CD14-positive monocyte (primary cell): ENCODE data around the gene DDR1. TPM values are rescaled to one million over a fixed set of nuclear protein-coding genes. Genes with fewer than 3 reads are reported as not detected.
"Not testable (repeated sequence)": the region's sequence is repeated elsewhere in the genome, so short reads cannot be mapped to it uniquely, and the experiment has no call there.

ENCODE experiments used
- DNase-seq, 3 donors: peaks; one replicate each; pipeline ENCODE4 v3.0.0-alpha.2; 2011 to 2022
- H2AFZ ChIP-seq: 2 replicates; pipeline ENCODE4 v1.6.0; 2012; ENCODE audit warnings: mild to moderate bottlenecking, low read depth, low read length, inconsistent platforms; ENCODE audit not compliant: insufficient read depth, poor library complexity, severe bottlenecking
- H3K27ac ChIP-seq, 2 donors: 1 replicate in 1 of 2; 2 replicates in 1 of 2; pipeline ENCODE4 v1.5.1; 2012 to 2013; ENCODE audit warnings: low read length in 2 of 2, control low read depth in 1 of 2, inconsistent platforms in 1 of 2, low read depth in 1 of 2, mild to moderate bottlenecking in 1 of 2
- H3K27me3 ChIP-seq, 2 donors: one replicate each; pipeline versions ENCODE4 v1.6.0 to v1.6.1; 2011 to 2013; ENCODE audit warnings: low read length in 2 of 2; ENCODE audit not compliant: control insufficient read depth in 2 of 2, insufficient read depth in 2 of 2
- H3K36me3 ChIP-seq, 2 donors: replicated peaks in 1 of 2; 1 replicate in 1 of 2; 2 replicates in 1 of 2; pipeline versions ENCODE4 v1.5.1 to v1.6.1; 2012 to 2013; ENCODE audit warnings: low read length in 2 of 2, control low read depth in 1 of 2, inconsistent platforms in 1 of 2, mild to moderate bottlenecking in 1 of 2; ENCODE audit not compliant: insufficient read depth in 2 of 2, control insufficient read depth in 1 of 2
- H3K4me1 ChIP-seq, 2 donors: 1 replicate in 1 of 2; 2 replicates in 1 of 2; pipeline versions ENCODE4 v1.5.1 to v1.6.1; 2012 to 2013; ENCODE audit warnings: low read length in 2 of 2, control low read depth in 1 of 2, inconsistent platforms in 1 of 2, mild to moderate bottlenecking in 1 of 2, moderate library complexity in 1 of 2; ENCODE audit not compliant: insufficient read depth in 2 of 2, control insufficient read depth in 1 of 2
- H3K4me2 ChIP-seq: replicated peaks from 2 replicates; pipeline ENCODE3; 2012; ENCODE audit warnings: low read length, moderate library complexity, mild to moderate bottlenecking; ENCODE audit not compliant: poor library complexity, severe bottlenecking; ENCODE audit errors: extremely low read depth
- H3K4me3 ChIP-seq, 3 experiments: fragments of 200-600 bp in 1 of 3; sonication (generic) in 1 of 3; replicated peaks in 1 of 3; 1 replicate in 2 of 3; 2 replicates in 1 of 3; pipeline ENCODE4 v1.5.1; 2011 to 2013; ENCODE audit warnings: low read length in 3 of 3, mild to moderate bottlenecking in 3 of 3, control low read depth in 2 of 3, low read depth in 2 of 3, inconsistent platforms in 1 of 3, moderate library complexity in 1 of 3
- H3K79me2 ChIP-seq: 2 replicates; pipeline ENCODE4 v1.6.0; 2012; ENCODE audit warnings: mild to moderate bottlenecking, control low read depth, inconsistent platforms, low read length, moderate library complexity; ENCODE audit not compliant: insufficient read depth
- H3K9ac ChIP-seq: 2 replicates; pipeline ENCODE4 v1.6.0; 2017; ENCODE audit warnings: low read length, mild to moderate bottlenecking; ENCODE audit not compliant: insufficient read depth, poor library complexity, severe bottlenecking
- H3K9me3 ChIP-seq, 2 donors: replicated peaks in 1 of 2; 1 replicate in 1 of 2; 2 replicates in 1 of 2; pipeline versions ENCODE4 v1.5.1 to v1.6.1; 2012 to 2013; ENCODE audit warnings: low read length in 2 of 2, control low read depth in 1 of 2; ENCODE audit not compliant: control insufficient read depth in 1 of 2, insufficient read depth in 1 of 2
- H4K20me1 ChIP-seq: 2 replicates; pipeline ENCODE4 v1.6.0; 2012; ENCODE audit warnings: mild to moderate bottlenecking, low read length, control low read depth, moderate library complexity; ENCODE audit not compliant: insufficient read depth
- H3K27ac Mint-ChIP-seq, 7 donors: one replicate each; pipeline ENCODE4 v1.8.0; 2020; ENCODE audit warnings: mild to moderate bottlenecking in 7 of 7, mixed read lengths in 7 of 7, moderate library complexity in 6 of 7, inconsistent platforms in 2 of 7
- H3K27me3 Mint-ChIP-seq, 3 donors: one replicate each; pipeline ENCODE4 v1.8.0; 2021 to 2022; ENCODE audit warnings: low read depth in 3 of 3, mild to moderate bottlenecking in 3 of 3, mixed read lengths in 3 of 3, moderate library complexity in 3 of 3, inconsistent platforms in 1 of 3
- H3K36me3 Mint-ChIP-seq, 2 donors: one replicate each; pipeline ENCODE4 v1.8.0; 2020; ENCODE audit warnings: mixed read lengths in 2 of 2, inconsistent platforms in 1 of 2, mild to moderate bottlenecking in 1 of 2
- H3K4me1 Mint-ChIP-seq: one replicate; pipeline ENCODE4 v1.8.0; 2020; ENCODE audit warnings: mild to moderate bottlenecking, mixed read lengths
- H3K4me3 Mint-ChIP-seq, 2 donors: one replicate each; pipeline ENCODE4 v1.8.0; 2020; ENCODE audit warnings: mild to moderate bottlenecking in 2 of 2, mixed read lengths in 2 of 2, moderate library complexity in 1 of 2
- H3K9me3 Mint-ChIP-seq, 7 donors: one replicate each; pipeline ENCODE4 v1.8.0; 2020 to 2022; ENCODE audit warnings: mixed read lengths in 7 of 7, mild to moderate bottlenecking in 6 of 7, moderate library complexity in 6 of 7, inconsistent platforms in 2 of 7
- CTCF ChIP-seq: fragments of 200-600 bp; IDR thresholded peaks from one replicate; pipeline ENCODE4 v1.8.0; 2022; ENCODE audit warnings: antibody characterized with exemption, mild to moderate bottlenecking
- WGBS: methylation state at CpG from one replicate; pipeline ENCODE4 v1.1.5; 2013; ENCODE audit warnings: missing lambda C conversion rate; ENCODE audit not compliant: insufficient coverage; 5-methylcytosine and 5-hydroxymethylcytosine counted together
- intact Hi-C, 2 donors: fragments of 100-400 bp; cut with micrococcal nuclease; formaldehyde crosslinking; loops; one replicate each; pipeline versions ENCODE4 v1.15.0 to v1.15.1; 2023
- polyA plus RNA-seq, 3 donors: library from polyadenylated mRNA; depleted of rRNA in 1 of 3; unstranded in 2 of 3; stranded (reverse) in 1 of 3; fragments of 300-500 nt in 2 of 3; fragments of >200 nt in 1 of 3; fragmentation: Illumina TruSeq in 2 of 3; gene quantifications; 1 replicate in 2 of 3; 2 replicates in 1 of 3; pipeline ENCODE4 v1.2.3, GENCODE V29; 2012 to 2021

The DDR1 gene
- polyA plus RNA-seq, 3 donors: 0.39 to 1.0 (median 0.51) TPM

- no peak for TF ChIP-seq CTCF
- Histone ChIP-seq H3K27ac (no peak overlapping the region), H2AFZ (peak overlapping the region; percentile 93), H3K27me3 (no peaks in the 10 kb centered on the region), H3K9me3 (no peaks in the 10 kb centered on the region), H4K20me1 (no peaks in the 10 kb centered on the region), H3K79me2 (peaks cover 14% of the 10 kb centered on the region), H3K4me1 (peaks cover 15 to 19% of the 10 kb centered on the region in 2 donors), H3K36me3 (peaks cover 19 to 36% of the 10 kb centered on the region in 2 donors), H3K4me2 (peak overlapping the region; percentile 90), H3K4me3 (peak overlapping the region; percentile 68 to 100 (median 79)), H3K9ac (peak overlapping the region; percentile 61)
- H3K4me3 Mint-ChIP-seq: peak overlapping the region; percentile 99
- H3K27me3 Mint-ChIP-seq: peaks cover 0 to 2% (median 0%) of the 10 kb centered on the region in 3 donors
- DNase-seq: no peak
- peak overlapping the region in 3 of 7 donors; percentile 22 to 92 (median 55) for H3K27ac Mint-ChIP-seq
- peaks cover 26 to 32% of the 10 kb centered on the region in 2 donors for H3K36me3 Mint-ChIP-seq
- peaks cover 23% of the 10 kb centered on the region for H3K4me1 Mint-ChIP-seq
- 36% methylated on average over 2 of the region's 2 CpGs for WGBS
- intact Hi-C loops: no loop called here
- no peaks in the 10 kb centered on the region for H3K9me3 Mint-ChIP-seq
Observed at GRCh38 chr6:30908700-30909099, 24.4 kb downstream of the DDR1 start.

DNA sequence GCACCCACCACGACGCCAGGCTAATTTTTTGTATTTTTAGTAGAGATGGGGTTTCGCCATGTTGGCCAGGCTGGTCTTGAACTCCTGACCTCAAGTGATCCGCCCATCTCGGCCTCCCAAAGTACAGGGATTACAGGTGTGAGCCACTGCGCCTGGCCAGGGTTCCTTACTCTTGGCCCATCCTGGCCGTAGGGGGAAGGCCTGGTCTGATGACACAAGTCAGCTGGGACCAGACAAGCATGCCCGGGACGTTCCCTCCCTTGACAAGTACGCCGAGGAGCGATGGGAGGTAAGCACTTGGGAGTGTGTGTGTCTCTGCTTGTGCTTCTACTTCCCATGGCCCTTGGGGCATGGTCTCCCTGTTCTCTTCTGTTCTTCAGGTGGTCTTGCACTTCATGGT lies 26.2 kb downstream of the DDR1 start:
- not testable (repeated sequence) for H3K27ac ChIP-seq, H3K9me3 Mint-ChIP-seq, H3K4me3 ChIP-seq, H2AFZ ChIP-seq, H3K4me2 ChIP-seq, H4K20me1 ChIP-seq, H3K27me3 ChIP-seq, H3K4me3 Mint-ChIP-seq, H3K27me3 Mint-ChIP-seq, H3K9ac ChIP-seq, H3K27ac Mint-ChIP-seq, DNase-seq, H3K9me3 ChIP-seq
- peaks cover 26 to 32% of the 10 kb centered on the region in 2 donors for H3K36me3 Mint-ChIP-seq
- H3K36me3 ChIP-seq: peaks cover 19 to 36% of the 10 kb centered on the region in 2 donors
- intact Hi-C loops: loop anchor here in 1 of 2 donors (10.0 kb wide), 1 partner anchor 174 kb away; no protein-coding TSS in a partner anchor
- peaks cover 27 to 37% of the 10 kb centered on the region in 2 donors for H3K4me1 ChIP-seq
- 100% methylated on average over 10 of the region's 12 CpGs for WGBS
- peaks cover 36% of the 10 kb centered on the region for H3K4me1 Mint-ChIP-seq
- peaks cover 14% of the 10 kb centered on the region for H3K79me2 ChIP-seq
